Thoracic aorta endothelial cell (primary cell): ENCODE data around the gene DEDD2. TPM values are rescaled to one million over a fixed set of nuclear protein-coding genes. Genes with fewer than 3 reads are reported as not detected.

Experiments used
- total RNA-seq: library from RNA; depleted of rRNA; stranded (reverse); fragments of >200 nt; gene quantifications from 2 replicates; pipeline ENCODE4 v1.2.3, GENCODE V29; 2012

The DEDD2 gene
- 9.0 and 16.9 TPM in 2 replicates for total RNA-seq

GRCh38 chr19:42217520-42218437 is at the start of gene DEDD2:
Gene DEDD2, minus strand, starts transcription at chr19:42217677. Its CDS starts 670 bp downstream, at chr19:42217007.

GRCh38 chr19:42254850-42255765 is 37.6 kb upstream of the DEDD2 start, which contains the start of gene ERF:
Gene ERF, minus strand, starts transcription at chr19:42255128. Its CDS starts 129 bp downstream, at chr19:42254999.

GRCh38 chr19:42242512-42243409 is 25.3 kb upstream of the DEDD2 start, which contains the start of gene GSK3A:
Gene GSK3A, minus strand, starts transcription at chr19:42242602. Its CDS starts 137 bp downstream, at chr19:42242465.

GRCh38 chr19:42219812-42220750 is 2.6 kb upstream of the DEDD2 start, which contains the start of gene ZNF526:
Gene ZNF526, plus strand, starts transcription at chr19:42220312. Its CDS starts 4,092 bp downstream, at chr19:42224404.

Other genes with a start within 250 kb of the DEDD2 start
- gene ATP1A3, start 223.4 kb downstream of the DEDD2 start, total RNA-seq: 0.07 and 0.13 TPM in 2 replicates
- 0.27 and 5.8 TPM in 2 replicates for gene GRIK5, start 147.5 kb downstream of the DEDD2 start, total RNA-seq
- gene ZNF574, start 141.5 kb downstream of the DEDD2 start, total RNA-seq: 11.0 and 14.8 TPM in 2 replicates
- gene POU2F2, start 85.2 kb downstream of the DEDD2 start, total RNA-seq: 0.40 and 1.1 TPM in 2 replicates
- 9.0 and 11.1 TPM in 2 replicates for gene ZNF526, start 2.6 kb upstream of the DEDD2 start, total RNA-seq
- 22.3 and 30.4 TPM in 2 replicates for gene GSK3A, start 24.9 kb upstream of the DEDD2 start, total RNA-seq
- 19.7 and 36.5 TPM in 2 replicates for gene ERF, start 37.5 kb upstream of the DEDD2 start, total RNA-seq
- gene CIC, start 51.6 kb upstream of the DEDD2 start, total RNA-seq: 23.9 and 36.1 TPM in 2 replicates
- gene PRR19, start 84.5 kb upstream of the DEDD2 start, total RNA-seq: 0.50 and 0.53 TPM in 2 replicates
- gene PAFAH1B3, start 84.9 kb upstream of the DEDD2 start, total RNA-seq: 24.5 and 27.3 TPM in 2 replicates
- not detected in 2 replicates for gene TMEM145, start 95.6 kb upstream of the DEDD2 start, total RNA-seq
- gene MEGF8, start 108.0 kb upstream of the DEDD2 start, total RNA-seq: 25.4 and 27.6 TPM in 2 replicates
- not detected in 2 replicates for gene CNFN, start 172.6 kb upstream of the DEDD2 start, total RNA-seq
- gene LIPE, start 209.7 kb upstream of the DEDD2 start, total RNA-seq: 2.9 and 9.6 TPM in 2 replicates
- gene CXCL17, start 225.3 kb upstream of the DEDD2 start, total RNA-seq: not detected in 2 replicates